ENCODE data around the gene WWOX.

Gene WWOX

GRCh38 chr16:78278056-78278450 lies 178.6 kb downstream of the WWOX start:
- Histone ChIP-seq H3K9ac (ENCODE audit: low read length) (no peak overlapping the region), H3K27me3 (replicated peaks; ENCODE audit: insufficient read depth, low read length) (no peaks in the 10 kb centered on the region), H3K4me1 (ENCODE audit: low read length) (no peaks in the 10 kb centered on the region), H3K4me3 (ENCODE audit: low read length) (no peak overlapping the region), H3F3A (ENCODE audit: insufficient read depth, low read length) (no peaks in the 10 kb centered on the region), H3K27ac (ENCODE audit: low read length) (no peak overlapping the region), H2AFZ (ENCODE audit: low read length) (no peak overlapping the region), H3K79me2 (ENCODE audit: low read length) (no peaks in the 10 kb centered on the region), H3K36me3 (replicated peaks; ENCODE audit: insufficient read depth, low read length) (no peaks in the 10 kb centered on the region), H3K4me2 (ENCODE audit: low read depth, low read length) (no peak overlapping the region), H3K9me2 (replicated peaks; ENCODE audit: insufficient read depth, low read length) (no peaks in the 10 kb centered on the region), H3K9me3 (replicated peaks; ENCODE audit: insufficient read depth, low read length) (no peaks in the 10 kb centered on the region), H4K20me1 (ENCODE audit: insufficient read depth, low read length) (no peaks in the 10 kb centered on the region)
- DNase-seq = no peak
- no peak for TF ChIP-seq CTCF (IDR thresholded peaks at IDR 0.05; ENCODE audit: low read length)
- no peak for TF ChIP-seq EZH2phosphoT487 (IDR thresholded peaks at IDR 0.05; ENCODE audit: low read length)
- no peak for TF ChIP-seq EZH2 (optimal IDR thresholded peaks at IDR 0.05; ENCODE audit: low read depth, low read length)

GRCh38 chr16:78281115-78281514 lies 181.7 kb downstream of the WWOX start:
- no peaks in the 10 kb centered on the region for H3K79me2 ChIP-seq (ENCODE audit: low read length)
- no peak overlapping the region for H3K4me3 ChIP-seq (ENCODE audit: low read length)
- no peak overlapping the region for H2AFZ ChIP-seq (ENCODE audit: low read length)
- no peaks in the 10 kb centered on the region for H3K9me2 ChIP-seq (replicated peaks; ENCODE audit: insufficient read depth, low read length)
- no peak overlapping the region for H3K4me2 ChIP-seq (ENCODE audit: low read depth, low read length)
- H3K36me3 ChIP-seq (replicated peaks; ENCODE audit: insufficient read depth, low read length) = no peaks in the 10 kb centered on the region
- no peaks in the 10 kb centered on the region for H3K4me1 ChIP-seq (ENCODE audit: low read length)
- H3K9ac ChIP-seq (ENCODE audit: low read length) = no peak overlapping the region
- no peaks in the 10 kb centered on the region for H3K9me3 ChIP-seq (replicated peaks; ENCODE audit: insufficient read depth, low read length)
- no peaks in the 10 kb centered on the region for H3K27me3 ChIP-seq (replicated peaks; ENCODE audit: insufficient read depth, low read length)
- H3K27ac ChIP-seq (ENCODE audit: low read length) = no peak overlapping the region
- H3F3A ChIP-seq (ENCODE audit: insufficient read depth, low read length) = no peaks in the 10 kb centered on the region
- no peak for TF ChIP-seq EZH2 (optimal IDR thresholded peaks at IDR 0.05; ENCODE audit: low read depth, low read length)
- TF ChIP-seq CTCF (IDR thresholded peaks at IDR 0.05; ENCODE audit: low read length) = no peak
- no peak for TF ChIP-seq EZH2phosphoT487 (IDR thresholded peaks at IDR 0.05; ENCODE audit: low read length)
- H4K20me1 ChIP-seq (ENCODE audit: insufficient read depth, low read length) = no peaks in the 10 kb centered on the region
- DNase-seq = no peak

GRCh38 chr16:78283548-78284251 lies 184.2 kb downstream of the WWOX start:
- H2AFZ ChIP-seq (ENCODE audit: low read length) = no peak overlapping the region
- no peaks in the 10 kb centered on the region for H3K27me3 ChIP-seq (replicated peaks; ENCODE audit: insufficient read depth, low read length)
- no peak for DNase-seq

More at GRCh38 chr16:78283548-78284251, 184.2 kb downstream of the WWOX start:
- Histone ChIP-seq H3K79me2 (ENCODE audit: low read length) (no peaks in the 10 kb centered on the region), H3K27ac (ENCODE audit: low read length) (no peak overlapping the region), H3K4me2 (ENCODE audit: low read depth, low read length) (no peak overlapping the region), H3K9me2 (replicated peaks; ENCODE audit: insufficient read depth, low read length) (no peaks in the 10 kb centered on the region), H3K9me3 (replicated peaks; ENCODE audit: insufficient read depth, low read length) (no peaks in the 10 kb centered on the region), H3K4me1 (ENCODE audit: low read length) (no peaks in the 10 kb centered on the region), H3K36me3 (replicated peaks; ENCODE audit: insufficient read depth, low read length) (no peaks in the 10 kb centered on the region), H3K4me3 (ENCODE audit: low read length) (no peak overlapping the region), H3K9ac (ENCODE audit: low read length) (no peak overlapping the region), H4K20me1 (ENCODE audit: insufficient read depth, low read length) (no peaks in the 10 kb centered on the region), H3F3A (ENCODE audit: insufficient read depth, low read length) (no peaks in the 10 kb centered on the region)
- no peak for TF ChIP-seq EZH2 (optimal IDR thresholded peaks at IDR 0.05; ENCODE audit: low read depth, low read length)
- no peak for TF ChIP-seq EZH2phosphoT487 (IDR thresholded peaks at IDR 0.05; ENCODE audit: low read length)
- no peak for TF ChIP-seq CTCF (IDR thresholded peaks at IDR 0.05; ENCODE audit: low read length)

All from MM.1S (cell line).